ENCODE data around the gene MDM2. TPM values are rescaled to one million over a fixed set of nuclear protein-coding genes. Genes with fewer than 3 reads are reported as not detected.

MDM2 gene
- total RNA-seq, 1 experiment from 2014 or later: 159 TPM

DNA sequence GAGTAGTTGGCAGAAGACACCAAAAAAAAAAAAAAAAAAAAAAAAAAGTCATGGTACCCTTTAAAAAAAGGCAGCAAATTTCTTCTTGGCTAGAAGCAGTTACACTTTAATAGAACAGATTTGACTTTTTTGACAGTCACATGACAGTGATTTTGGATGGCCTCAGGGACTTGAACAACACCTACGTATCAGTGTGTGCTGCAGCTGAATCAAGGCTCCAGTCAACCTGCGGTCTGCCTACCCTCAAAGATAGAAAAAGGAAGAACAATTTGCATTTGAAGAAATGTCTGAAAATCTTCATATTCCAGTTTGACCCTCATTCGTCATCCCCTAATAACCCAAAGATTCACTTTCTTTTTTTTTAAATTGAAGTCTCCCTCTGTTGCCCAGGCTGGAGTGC, 53.9 kb downstream of the MDM2 start:
- Histone ChIP-seq H3K23me2 (ENCODE audit: insufficient read length, low read depth, low read length, poor library complexity, severe bottlenecking) (no peaks in the 10 kb centered on the region), H3K9ac (ENCODE audit: extremely low read depth, insufficient read length, low read length) (no peak overlapping the region)
- H3K4me1 Mint-ChIP-seq: no peaks in the 10 kb centered on the region

More for the DNA sequence above, 53.9 kb downstream of the MDM2 start:
- H3T11ph ChIP-seq (ENCODE audit: low read length): no peak overlapping the region
- no peak overlapping the region for H2AFZ ChIP-seq (ENCODE audit: low read length)
- H3K4ac ChIP-seq (ENCODE audit: low read depth, low read length): no peak overlapping the region
- TF ChIP-seq, protein P1, sequence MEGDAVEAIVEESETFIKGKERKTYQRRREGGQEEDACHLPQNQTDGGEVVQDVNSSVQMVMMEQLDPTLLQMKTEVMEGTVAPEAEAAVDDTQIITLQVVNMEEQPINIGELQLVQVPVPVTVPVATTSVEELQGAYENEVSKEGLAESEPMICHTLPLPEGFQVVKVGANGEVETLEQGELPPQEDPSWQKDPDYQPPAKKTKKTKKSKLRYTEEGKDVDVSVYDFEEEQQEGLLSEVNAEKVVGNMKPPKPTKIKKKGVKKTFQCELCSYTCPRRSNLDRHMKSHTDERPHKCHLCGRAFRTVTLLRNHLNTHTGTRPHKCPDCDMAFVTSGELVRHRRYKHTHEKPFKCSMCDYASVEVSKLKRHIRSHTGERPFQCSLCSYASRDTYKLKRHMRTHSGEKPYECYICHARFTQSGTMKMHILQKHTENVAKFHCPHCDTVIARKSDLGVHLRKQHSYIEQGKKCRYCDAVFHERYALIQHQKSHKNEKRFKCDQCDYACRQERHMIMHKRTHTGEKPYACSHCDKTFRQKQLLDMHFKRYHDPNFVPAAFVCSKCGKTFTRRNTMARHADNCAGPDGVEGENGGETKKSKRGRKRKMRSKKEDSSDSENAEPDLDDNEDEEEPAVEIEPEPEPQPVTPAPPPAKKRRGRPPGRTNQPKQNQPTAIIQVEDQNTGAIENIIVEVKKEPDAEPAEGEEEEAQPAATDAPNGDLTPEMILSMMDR (conservative IDR thresholded peaks at IDR 0.05): no peak
- no peak overlapping the region for H3K4me3 Mint-ChIP-seq
- H2BK20ac ChIP-seq (ENCODE audit: low read depth, low read length, poor library complexity, severe bottlenecking): no peak overlapping the region
- H3K18ac ChIP-seq (ENCODE audit: insufficient read length, low read depth, low read length): no peak overlapping the region
- no peaks in the 10 kb centered on the region for H3K27me3 Mint-ChIP-seq (ENCODE audit: low read depth)
- H3K56ac ChIP-seq (ENCODE audit: insufficient read length, low read depth, low read length): no peak overlapping the region
- no peak overlapping the region for H2BK15ac ChIP-seq (ENCODE audit: low read depth, low read length)
- H3K4me1 ChIP-seq (ENCODE audit: insufficient read depth, low read length): no peaks in the 10 kb centered on the region
- H4K20me1 ChIP-seq (ENCODE audit: control insufficient read depth, insufficient read depth, insufficient read length): no peaks in the 10 kb centered on the region
- no peak overlapping the region for H3K14ac ChIP-seq (ENCODE audit: insufficient read depth, low read length)
- no peak overlapping the region for H3K27ac Mint-ChIP-seq
- H4K8ac ChIP-seq (replicated peaks; ENCODE audit: insufficient read length, low read depth, low read length): no peak overlapping the region
- no peak overlapping the region for H3K27ac ChIP-seq (ENCODE audit: insufficient read length, low read depth, low read length)
- H3K27me3 ChIP-seq (ENCODE audit: insufficient read depth, low read length): no peaks in the 10 kb centered on the region
- DNase-seq: no peak
- no peak overlapping the region for H2BK120ac ChIP-seq (ENCODE audit: low read depth, low read length, poor library complexity, severe bottlenecking)
- H3K9me3 ChIP-seq (ENCODE audit: control insufficient read depth, low read depth, low read length): no peaks in the 10 kb centered on the region
- H4K5ac ChIP-seq (ENCODE audit: insufficient read length, low read depth, low read length): no peak overlapping the region
- no peak overlapping the region for H3K4me2 ChIP-seq (ENCODE audit: insufficient read depth, insufficient read length, low read length)
- H2BK12ac ChIP-seq (ENCODE audit: insufficient read length, low read depth, low read length): no peak overlapping the region
- H4K91ac ChIP-seq (ENCODE audit: insufficient read length, low read depth, low read length): no peak overlapping the region
- no peaks in the 10 kb centered on the region for H3K9me3 Mint-ChIP-seq
- H2AK5ac ChIP-seq (ENCODE audit: insufficient read length, low read length): no peak overlapping the region
- no peak overlapping the region for H2BK5ac ChIP-seq (ENCODE audit: insufficient read length, low read length)
- no peak overlapping the region for H3K23ac ChIP-seq (ENCODE audit: insufficient read length, low read depth, low read length)
- no peaks in the 10 kb centered on the region for H3K79me2 ChIP-seq (ENCODE audit: insufficient read depth, low read length)
- H3K36me3 Mint-ChIP-seq (ENCODE audit: insufficient read depth in 1 of 3, low read depth in 3 of 3): no peaks in the 10 kb centered on the region
- no peaks in the 10 kb centered on the region for H3K79me1 ChIP-seq (ENCODE audit: insufficient read depth, low read depth, low read length, poor library complexity, severe bottlenecking)
- no CpG with 5 or more reads among the region's 3 CpGs for WGBS (ENCODE audit: extremely low coverage, insufficient read length, low lambda C conversion rate)
